GF-D8 (cell line): ENCODE measurements around the gene GOPC.

Source experiments
- DNase-seq: peaks from one replicate; lab custom pipeline; 2025; lab: John Stamatoyannopoulos, UW

Gene GOPC

DNA sequence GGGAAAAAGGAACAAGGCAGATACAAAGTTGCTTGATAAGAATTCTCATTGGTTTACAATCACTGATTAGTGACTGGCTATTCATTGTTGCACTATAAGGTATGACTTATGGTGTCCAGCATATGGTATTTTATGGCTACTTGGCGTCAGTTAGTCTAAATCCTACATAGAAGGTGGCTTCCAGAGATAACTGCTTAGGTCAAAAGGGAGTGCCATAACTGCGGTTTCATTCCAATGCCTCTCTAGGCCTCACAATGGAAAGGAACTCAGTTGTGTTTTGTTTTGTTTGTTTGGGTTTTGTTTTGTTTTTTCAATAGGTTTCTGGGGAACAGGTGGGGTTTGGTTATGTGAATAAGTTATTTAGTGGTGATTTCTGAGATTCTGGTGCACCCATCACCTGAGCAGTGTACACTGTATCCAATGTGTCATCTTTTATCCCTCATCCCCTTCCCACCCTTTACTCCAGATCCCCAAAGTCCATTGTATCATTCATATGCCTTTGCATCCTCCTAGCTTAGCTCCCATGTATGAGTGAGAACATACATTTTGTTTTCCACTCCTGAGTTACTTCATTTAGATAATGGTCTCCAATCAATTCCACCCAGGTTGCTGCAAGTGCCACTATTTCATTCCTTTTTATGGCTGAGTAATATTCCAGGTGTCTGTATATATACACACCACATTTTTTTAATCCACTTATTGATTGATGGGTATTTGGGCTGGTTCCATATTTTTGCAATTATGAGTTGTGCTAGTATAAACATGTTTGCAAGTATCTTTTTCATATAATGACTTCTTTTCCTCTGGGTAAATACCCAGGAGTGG, 7.0 kb downstream of the GOPC start:
- no peak for DNase-seq

DNA sequence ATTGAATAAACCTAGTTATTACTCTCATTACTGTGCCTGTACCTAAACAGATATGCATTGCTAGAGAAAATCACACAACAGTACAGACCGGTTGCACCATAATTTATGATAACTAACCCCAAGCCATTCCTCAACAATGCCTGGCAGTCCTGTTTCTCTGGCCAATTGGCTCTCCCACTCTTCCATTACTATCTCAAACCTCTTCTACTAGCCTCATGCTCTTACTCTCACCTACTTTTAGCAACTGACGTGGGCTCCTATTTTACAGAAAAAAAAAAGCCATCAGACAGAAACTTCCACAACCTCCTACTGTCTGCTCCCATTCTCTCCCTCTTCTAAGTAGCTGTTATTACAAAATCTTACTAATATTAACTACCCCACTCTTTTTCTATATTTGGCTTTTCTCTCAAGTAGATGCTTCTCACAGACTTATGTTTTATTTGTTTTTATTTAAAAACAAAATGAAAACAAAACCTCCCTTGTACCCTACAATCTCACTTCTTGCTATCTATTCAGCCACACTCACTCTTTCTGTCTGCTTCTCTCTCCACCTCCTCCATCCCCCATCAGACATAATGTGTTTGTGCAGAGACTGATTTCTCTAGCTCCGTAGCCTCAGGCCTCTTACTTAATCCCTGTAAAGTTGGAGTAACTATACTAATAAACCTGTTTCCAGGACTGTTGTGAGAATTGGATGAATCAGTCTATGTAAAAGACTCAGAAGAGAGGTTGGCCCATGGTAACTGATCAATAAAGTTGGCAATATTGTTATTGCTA, 9.1 kb downstream of the GOPC start:
- no peak for DNase-seq

DNA sequence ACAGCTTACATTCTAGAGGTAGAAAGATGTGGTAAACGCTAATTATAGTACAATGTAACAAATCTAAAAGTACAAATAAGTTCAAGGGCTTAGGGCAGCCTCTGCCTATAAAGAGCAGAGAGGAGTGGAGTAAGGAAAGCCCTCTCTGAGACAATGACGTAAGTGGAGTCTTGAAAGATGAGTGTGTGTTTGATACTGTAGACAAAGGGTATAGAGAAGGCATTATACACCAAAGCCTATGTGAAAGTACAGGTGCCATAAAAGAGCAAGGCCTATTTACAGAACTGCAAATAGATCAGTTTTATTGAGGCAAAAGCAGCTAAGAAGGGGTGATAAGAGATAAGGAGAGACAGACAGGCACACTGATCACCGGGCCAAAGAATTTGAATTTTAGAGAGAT, 10.9 kb downstream of the GOPC start:
- DNase-seq: no peak

DNA sequence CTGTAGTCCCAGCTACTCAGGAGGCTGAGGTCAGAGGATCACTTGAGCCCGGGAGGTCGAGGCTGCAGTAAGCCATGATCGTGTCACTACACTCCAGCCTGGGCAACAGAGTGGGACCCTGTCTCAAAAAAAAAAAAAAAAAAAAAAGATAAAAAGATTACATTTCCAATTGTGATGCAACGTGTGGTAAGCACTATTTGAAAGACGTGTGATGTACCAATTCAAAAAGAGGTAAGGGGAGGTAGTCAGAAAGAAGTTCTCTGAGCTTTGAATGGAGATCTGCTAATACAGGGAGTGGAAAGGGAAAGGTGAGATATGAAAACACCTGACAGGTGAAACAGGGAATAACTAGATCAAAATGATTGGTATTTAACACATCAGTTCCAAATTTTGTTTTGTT, 11.9 kb downstream of the GOPC start:
- DNase-seq: no peak

DNA sequence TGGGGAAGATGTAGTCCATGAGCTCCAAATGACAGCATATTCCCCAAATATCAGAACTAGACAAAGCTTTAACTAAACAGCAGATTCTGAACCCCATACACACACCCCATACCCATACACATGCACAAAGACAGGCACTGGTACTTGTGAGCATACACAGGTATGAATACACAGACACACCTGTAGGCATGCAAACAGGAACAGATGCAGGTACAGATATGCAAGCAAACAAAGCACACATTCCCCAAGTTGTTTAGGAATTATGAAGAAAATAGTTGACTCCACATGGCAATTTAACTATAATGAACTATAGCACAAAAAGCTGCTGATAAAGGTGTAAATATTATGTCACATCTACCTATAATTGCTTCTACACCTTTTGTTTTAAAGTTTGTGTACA, 16.7 kb downstream of the GOPC start:
- DNase-seq: no peak

DNA sequence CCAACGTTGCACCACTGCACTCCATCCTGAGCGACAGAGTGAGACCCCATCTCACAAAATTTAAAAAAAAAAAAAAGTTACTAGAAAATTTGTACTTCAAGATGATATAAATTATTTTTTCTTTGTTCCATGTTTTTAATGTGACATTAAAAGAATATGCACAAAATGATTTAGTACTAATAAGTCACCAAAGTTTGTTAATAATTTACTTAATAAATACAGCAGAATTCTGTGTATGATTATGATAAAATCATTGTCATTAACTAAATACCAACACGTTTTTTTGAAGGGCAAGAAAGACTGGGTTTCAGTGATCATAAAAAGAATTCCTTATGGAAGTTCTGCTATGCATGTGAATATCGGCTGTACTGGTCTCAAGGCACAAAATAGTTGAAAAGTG, 28.1 kb downstream of the GOPC start:
- DNase-seq: no peak

DNA sequence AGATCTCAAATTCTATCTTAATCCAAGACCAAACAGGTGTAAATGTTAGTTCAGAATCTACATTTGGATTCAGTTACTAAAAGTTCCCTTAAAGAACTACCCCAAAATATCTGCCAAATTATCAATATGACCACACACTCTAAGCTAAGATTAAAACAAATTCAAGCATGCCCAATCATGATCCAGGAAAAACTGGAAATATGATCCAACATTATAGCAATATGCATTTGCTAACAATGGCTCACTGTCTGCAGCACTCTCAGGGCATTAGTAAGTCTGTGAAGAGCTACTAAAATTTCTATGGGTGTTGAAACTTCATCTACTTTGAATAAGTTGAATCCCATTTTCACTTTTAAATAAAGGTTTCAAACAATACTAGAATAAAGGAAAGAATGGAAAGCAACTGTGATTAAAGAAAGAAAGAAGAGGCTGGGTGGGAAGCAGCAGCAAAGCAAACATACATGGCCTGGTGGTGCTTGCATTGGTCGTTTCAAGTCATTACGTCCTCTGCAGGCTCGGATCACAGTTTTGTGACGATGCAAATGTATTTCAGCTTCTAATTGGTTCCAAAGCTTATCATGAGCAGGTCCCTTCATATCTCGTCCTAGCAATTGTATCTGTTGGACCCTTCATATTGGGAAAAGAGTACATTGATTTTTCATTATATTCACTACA, 29.2 kb downstream of the GOPC start:
- no peak for DNase-seq

DNA sequence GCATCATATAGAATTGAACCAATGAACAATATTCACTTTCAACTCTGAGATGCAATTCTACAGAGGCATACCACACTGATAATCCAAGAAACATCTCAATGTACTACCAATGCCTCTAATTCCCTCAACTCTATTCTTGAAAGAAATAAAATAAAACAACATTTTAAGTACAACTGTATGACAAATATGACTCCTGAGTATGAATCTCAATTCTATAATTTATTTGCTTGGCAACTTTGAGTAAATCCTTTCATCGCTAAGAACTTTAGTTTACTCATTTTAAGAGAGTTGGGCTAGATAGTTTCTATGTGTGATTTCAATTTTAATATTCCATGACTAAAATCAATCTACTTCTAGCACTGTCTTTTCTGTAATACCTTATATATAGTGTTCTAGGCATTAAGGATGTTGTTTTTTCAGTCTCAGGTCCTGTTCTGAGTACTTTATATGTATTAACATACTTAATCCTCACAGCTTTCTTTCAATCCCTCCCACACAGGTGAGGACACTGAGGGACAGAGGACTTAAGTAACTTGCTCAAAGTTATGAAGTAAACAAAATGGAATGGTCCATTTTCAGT, 33.4 kb downstream of the GOPC start:
- DNase-seq: no peak

DNA sequence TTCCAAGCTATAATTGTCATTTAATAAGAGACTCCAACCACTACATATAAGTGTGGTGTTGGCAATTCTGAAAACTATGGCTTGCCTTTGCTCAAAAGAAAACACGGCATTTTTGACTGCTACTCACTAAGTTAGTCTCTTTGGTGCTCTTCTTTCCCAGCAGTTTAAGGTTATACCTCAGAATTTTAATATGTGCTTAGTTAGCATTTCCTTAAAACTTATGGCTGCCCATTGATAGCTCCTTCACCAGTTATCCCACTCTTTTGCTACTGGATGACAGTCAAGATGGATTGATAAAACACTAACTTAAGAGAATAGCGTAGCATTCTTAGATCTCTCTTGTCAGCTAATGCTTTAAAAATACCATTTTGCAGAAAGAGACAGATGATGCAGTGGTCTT, 34.1 kb downstream of the GOPC start:
- DNase-seq: no peak

DNA sequence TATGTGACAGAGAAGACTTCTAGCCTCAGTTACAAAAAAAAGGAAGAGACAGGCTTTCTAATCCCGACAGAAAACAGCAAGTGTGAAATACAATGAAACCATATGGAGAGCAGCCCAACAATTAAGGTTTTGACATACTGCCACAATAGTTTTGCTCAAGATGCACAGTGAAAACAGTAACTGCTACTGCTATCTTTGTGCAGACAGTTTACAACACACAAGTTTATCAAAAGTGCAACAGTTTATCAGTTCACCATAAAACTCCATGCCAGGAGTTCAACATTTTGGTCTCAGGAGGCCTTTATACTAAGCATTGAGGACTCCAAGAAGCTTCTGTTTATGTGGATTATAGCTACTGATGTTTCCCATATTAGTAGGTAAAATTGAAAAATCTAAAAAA, 37.6 kb downstream of the GOPC start:
- no peak for DNase-seq

DNA sequence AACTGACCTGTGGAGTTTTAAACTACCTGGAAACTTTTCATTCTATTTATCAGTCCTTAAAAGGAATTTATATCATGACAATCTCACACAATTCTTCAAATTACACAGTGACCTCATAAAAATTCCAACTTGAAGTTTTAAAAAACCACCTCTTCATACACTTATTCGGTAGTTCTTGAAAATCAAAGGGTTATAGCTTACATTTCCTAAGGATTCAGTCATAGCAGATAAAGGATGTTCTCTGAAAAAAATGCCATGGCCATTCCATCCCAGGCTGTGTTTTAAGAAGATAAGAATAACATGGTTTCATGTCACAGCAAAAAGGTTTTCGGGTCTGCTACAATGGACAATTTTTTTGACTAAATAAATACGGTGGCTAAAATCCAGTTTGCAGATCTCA, 41.2 kb downstream of the GOPC start:
- no peak for DNase-seq

DNA sequence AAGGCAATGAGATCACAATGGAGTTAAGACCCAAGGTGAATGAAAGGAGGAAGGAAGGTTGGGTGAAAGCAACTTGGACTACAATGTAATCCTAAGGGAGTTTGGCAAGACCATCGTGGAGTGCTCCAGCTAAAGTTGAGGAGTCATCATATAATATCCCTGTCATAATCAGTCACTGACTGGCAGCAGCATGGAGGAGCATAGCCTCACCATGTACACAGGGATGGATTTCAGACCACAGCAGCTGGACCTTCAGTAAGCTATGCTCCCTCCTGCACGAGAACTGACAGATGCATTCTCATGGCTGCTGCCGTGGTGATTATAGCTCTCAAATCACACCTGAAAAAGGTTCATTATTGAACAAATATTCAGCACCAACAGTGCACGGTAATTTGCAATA, 43.0 kb downstream of the GOPC start:
- no peak for DNase-seq

DNA sequence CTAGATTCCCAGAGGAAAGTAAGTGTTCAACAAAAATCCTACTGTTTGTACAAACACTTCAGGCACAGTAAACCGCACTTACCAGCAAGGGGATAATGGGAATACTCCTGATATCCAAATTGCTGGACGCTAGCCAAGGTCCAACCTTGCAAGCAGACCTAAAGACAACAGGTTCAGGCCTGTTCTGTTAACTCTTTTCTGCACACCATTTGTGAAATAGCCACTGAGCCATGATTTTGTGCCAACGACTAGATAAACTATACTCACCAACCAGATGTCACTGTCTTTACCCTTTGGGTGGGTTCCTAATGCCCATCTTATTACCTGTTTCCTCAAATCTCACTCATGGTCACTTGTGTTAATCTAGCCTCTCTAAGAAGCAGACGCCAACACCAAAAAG, 43.5 kb downstream of the GOPC start:
- DNase-seq: no peak

DNA sequence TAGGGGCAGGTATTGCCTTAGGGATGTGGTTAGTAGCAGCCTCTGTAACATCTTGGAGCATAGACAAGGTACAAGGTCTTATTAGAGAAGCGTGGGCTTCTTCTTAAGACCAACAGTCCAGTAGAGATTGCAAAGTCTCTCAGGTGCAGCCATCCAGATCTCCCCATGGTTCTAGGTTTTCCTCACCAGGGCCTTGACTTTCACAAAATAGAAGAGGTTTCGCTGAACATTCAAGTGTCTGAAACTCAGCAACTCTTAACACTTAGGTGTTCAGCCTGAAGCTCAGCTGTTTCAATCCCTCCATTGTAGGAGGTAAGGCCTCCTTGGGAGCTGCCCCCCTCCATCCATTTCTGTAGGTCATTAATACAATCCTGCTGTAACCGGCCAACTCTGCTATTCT, 44.4 kb downstream of the GOPC start:
- DNase-seq: no peak

DNA sequence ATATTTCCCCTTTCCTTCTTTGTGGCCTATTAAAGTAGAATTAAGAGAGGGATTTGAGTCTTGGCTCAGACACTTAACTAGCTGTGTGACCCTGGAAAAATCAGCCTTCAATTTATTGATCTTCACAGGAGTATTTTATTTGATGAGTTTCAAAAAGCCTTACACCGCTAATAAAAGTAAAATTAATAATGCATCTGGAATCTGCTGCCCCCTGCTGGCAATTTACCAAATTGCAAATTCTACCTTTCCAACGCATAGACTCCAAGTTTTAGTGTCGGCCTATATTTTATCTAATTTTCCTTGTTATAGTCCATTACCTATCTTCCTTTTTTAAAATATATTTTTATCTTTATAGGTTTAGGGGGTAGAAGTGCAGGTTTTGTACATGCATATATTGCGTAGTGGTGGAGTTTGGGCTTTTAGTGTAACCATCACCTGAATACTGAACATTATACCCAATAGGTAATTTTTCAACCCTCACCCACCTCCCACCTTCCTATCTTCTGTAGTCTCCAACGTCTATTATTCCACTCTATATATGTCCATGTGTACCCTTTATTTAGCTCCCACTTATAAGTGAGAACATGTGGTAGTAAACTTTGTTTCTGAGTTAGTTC, 46.3 kb downstream of the GOPC start:
- no peak for DNase-seq

DNA sequence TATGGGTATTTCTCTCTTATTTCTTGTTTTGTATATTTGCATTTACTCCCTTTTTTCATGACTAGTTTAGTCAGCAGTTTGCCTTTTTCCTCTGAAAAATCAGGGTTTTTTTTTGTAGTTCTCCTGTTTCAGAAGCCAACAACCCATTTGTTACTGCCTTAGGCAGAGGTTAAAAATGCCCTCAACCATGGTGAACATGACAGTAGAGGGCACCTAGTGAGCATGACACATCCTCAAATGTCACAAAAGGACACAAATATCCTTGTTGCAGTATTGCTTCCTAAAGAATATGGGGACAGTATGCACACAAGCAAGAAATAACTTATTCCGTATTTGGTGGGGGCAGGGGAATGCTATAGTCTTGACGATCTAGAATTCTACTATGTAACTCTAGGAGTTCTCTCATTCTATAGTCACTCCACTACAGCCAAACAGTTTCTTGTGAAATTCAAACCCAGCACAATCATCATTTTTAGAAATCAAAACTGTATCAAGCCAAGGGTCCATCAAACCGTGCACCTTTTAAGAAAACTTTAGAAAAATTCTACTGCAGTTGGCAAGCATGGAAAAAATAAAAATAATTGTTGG, 47.0 kb downstream of the GOPC start:
- no peak for DNase-seq

DNA sequence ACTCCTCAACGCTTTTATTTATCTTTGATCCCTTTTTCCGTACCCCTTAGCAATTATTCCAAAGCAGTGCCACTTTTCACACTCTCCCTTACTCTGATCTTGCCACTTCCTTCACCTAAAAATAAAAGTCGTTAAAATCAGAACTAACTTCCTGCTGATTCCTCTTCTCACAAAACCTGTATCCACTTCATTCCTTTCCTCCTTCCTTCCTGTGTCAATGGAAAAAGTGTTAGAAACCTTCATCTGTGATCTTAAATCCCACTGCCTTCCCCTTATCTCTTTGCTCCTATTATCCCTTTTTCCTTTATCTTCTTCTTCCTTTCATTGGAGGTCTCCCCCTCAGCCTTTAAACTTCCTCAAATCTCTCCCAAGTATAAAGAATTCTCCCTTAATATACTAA, 49.2 kb downstream of the GOPC start:
- DNase-seq: no peak

DNA sequence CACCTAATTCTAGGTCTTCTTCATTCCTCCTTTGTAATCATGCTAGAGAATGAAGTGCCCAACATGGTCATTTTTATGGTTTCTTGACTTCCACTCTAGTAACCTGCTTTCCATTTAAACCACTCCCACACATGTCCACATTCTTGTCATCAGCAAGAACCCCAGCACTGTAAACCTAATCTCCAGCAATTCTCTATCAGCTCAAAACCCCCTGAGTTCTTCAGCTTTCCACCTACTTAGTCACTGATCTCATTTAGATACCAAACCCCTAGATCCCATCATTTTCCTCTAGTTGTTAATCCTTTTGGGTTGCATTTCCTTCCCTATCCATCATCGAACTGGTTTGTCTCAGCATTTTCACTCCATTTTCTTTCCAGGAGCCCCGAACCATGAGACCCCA, 49.7 kb downstream of the GOPC start:
- DNase-seq: no peak

DNA sequence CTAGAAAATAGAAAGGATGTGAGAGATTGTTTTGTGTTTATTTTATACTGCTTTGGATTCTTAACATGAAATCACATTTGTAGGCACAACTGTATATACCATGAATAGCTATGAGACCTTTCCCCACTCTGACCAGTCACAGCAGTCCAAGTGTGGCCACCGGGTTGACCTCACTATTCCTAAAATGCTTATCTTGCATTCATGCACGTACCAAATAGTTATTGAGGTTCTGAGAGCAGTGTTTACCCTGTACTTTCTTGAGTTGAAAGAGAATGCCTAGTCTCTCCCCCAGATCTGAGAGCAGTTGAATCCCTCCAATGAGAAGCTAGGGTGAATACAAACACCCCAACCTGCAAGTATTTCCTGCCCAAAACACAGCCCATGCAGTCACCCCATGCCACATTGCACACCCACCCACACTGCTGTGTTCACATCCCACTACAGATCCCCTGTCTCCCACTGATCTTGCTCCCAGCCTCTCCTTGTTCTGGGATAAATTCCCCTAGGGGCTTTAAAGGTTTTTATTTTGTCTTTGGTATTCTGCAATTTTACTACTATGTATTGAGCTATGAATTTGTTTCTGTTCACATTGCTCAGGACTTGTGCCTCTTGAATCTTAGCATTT, 51.6 kb downstream of the GOPC start:
- DNase-seq: no peak

DNA sequence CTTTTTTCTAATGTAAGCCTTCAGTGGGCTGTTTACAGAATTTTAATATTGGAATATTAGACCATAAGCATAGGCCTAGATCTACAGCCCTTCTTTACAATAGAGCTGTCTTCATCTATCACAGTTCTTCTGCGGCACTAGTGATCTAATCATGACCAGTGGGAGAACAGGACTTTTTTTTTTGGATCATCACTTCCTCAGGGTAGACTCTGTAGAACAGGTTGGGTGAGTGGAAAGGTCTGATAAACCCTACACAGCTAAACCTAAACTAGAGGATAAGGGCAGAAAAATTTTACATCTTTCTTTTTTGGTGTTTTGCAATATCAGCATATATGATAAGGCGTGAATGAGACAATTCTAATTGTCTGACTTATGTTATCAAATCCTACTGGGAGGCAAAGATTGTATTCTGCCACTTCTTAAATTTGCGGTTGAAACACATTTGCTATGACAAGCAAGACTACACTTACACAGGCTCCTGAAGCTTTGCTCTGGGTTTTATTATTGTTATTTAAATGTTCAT, 52.2 kb downstream of the GOPC start:
- DNase-seq: no peak

DNA sequence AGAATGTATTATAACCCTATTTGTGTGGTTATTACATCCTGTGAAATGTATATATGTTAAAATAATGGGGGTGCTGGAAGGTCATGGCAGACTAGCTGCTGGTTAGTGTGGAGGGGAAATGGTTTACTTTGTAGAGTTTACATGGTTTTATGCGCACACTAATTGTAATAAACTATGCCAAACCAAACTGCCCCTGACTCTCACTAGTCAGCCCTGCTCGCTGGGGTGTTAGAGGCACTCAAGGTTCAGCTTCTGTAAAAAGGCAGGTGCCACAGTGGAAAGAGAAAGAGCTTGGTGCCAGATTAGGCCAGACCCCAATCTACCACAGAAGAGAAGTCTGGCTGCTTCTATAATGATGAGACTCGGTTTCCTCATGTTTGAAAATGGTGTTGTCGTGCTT, 52.7 kb downstream of the GOPC start:
- no peak for DNase-seq
